Right forelimb (tissue), 1 donor: ENCODE results near the gene LSM12.
A peak's percentile ranks its signal among the peaks of the same experiment; 100 is the strongest.
"Not testable (repeated sequence)": the region's sequence is repeated elsewhere in the genome, so short reads cannot be mapped to it uniquely, and the experiment has no call there.

Source experiments
- DNase-seq: peaks from one replicate; pipeline ENCODE4 v3.0.0-alpha.2; 2018

Gene LSM12

GRCh38 chr17:44075598-44076293 is 9.3 kb upstream of the LSM12 start:
- no peak for DNase-seq

- DNase-seq: no peak
Observed at GRCh38 chr17:44074911-44075285, 8.4 kb upstream of the LSM12 start.

- DNase-seq: no peak
Observed at GRCh38 chr17:44074231-44074910, 7.9 kb upstream of the LSM12 start.

- DNase-seq: no peak
Observed at GRCh38 chr17:44071772-44072171, 5.3 kb upstream of the LSM12 start.

GRCh38 chr17:44071198-44071520 is 4.7 kb upstream of the LSM12 start:
- no peak for DNase-seq

GRCh38 chr17:44070455-44071197 is 4.2 kb upstream of the LSM12 start, which contains the start of gene G6PC3:
TSS of gene G6PC3 (plus strand) at chr17:44070735. CDS start at chr17:44070966, 231 bp downstream.
- DNase-seq: peak; percentile 96

GRCh38 chr17:44069974-44070454 is 3.5 kb upstream of the LSM12 start:
- DNase-seq: no peak

- DNase-seq: no peak
Observed at GRCh38 chr17:44067545-44067940, 1.1 kb upstream of the LSM12 start.

- no peak for DNase-seq
Observed at GRCh38 chr17:44065668-44066203, 735 bp downstream of the LSM12 start.

- DNase-seq: no peak
Observed at GRCh38 chr17:44063704-44064639, 2.5 kb downstream of the LSM12 start.

GRCh38 chr17:44062871-44063270 is 3.6 kb downstream of the LSM12 start:
- DNase-seq: no peak

- DNase-seq: no peak
Observed at GRCh38 chr17:44061446-44061845, 5.0 kb downstream of the LSM12 start.

- no peak for DNase-seq
Observed at GRCh38 chr17:44059101-44059892, 7.2 kb downstream of the LSM12 start.

- no peak for DNase-seq
Observed at GRCh38 chr17:44053125-44053872, 13.2 kb downstream of the LSM12 start.

GRCh38 chr17:44049294-44050060 is 17.0 kb downstream of the LSM12 start:
- peak; percentile 48 for DNase-seq

- not testable (repeated sequence) for DNase-seq
Observed at GRCh38 chr17:44046893-44047292, 19.6 kb downstream of the LSM12 start.

GRCh38 chr17:44045486-44045885 is 21.0 kb downstream of the LSM12 start:
- no peak for DNase-seq

- no peak for DNase-seq
Observed at GRCh38 chr17:44044071-44044470, 22.4 kb downstream of the LSM12 start.

GRCh38 chr17:44043272-44043696 is 23.2 kb downstream of the LSM12 start:
- no peak for DNase-seq
